Measurements from ENCODE around the gene OTULINL.

GRCh38 chr5:14617441-14617840, 35.8 kb downstream of the OTULINL start:
- TF ChIP-seq, protein P1, sequence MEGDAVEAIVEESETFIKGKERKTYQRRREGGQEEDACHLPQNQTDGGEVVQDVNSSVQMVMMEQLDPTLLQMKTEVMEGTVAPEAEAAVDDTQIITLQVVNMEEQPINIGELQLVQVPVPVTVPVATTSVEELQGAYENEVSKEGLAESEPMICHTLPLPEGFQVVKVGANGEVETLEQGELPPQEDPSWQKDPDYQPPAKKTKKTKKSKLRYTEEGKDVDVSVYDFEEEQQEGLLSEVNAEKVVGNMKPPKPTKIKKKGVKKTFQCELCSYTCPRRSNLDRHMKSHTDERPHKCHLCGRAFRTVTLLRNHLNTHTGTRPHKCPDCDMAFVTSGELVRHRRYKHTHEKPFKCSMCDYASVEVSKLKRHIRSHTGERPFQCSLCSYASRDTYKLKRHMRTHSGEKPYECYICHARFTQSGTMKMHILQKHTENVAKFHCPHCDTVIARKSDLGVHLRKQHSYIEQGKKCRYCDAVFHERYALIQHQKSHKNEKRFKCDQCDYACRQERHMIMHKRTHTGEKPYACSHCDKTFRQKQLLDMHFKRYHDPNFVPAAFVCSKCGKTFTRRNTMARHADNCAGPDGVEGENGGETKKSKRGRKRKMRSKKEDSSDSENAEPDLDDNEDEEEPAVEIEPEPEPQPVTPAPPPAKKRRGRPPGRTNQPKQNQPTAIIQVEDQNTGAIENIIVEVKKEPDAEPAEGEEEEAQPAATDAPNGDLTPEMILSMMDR (conservative IDR thresholded peaks at IDR 0.05; ENCODE audit: low read depth, low read length): no peak
- no peak for TF ChIP-seq EZH2phosphoT487 (IDR thresholded peaks at IDR 0.05; ENCODE audit: borderline replicate concordance, low read length)
